ENCODE measurements around the gene CT47B1. TPM values are rescaled to one million over a fixed set of nuclear protein-coding genes. Genes with fewer than 3 reads are reported as not detected.

The CT47B1 gene
- total RNA-seq, 1 donor from 2014 or later, result not detected

GRCh38 chrX:120825146-120825545 is 50.5 kb downstream of the CT47B1 start:
- Histone ChIP-seq H3K27me3 (ENCODE audit: control insufficient read depth, insufficient read depth, low read length) (no peaks in the 10 kb centered on the region), H3K4me3 (ENCODE audit: low read depth, low read length) (no peak overlapping the region), H3K36me3 (ENCODE audit: control insufficient read depth, insufficient read depth, low read length) (no peaks in the 10 kb centered on the region)
- no peak for TF ChIP-seq CTCF (IDR thresholded peaks at IDR 0.05; ENCODE audit: insufficient read depth, low read length, severe bottlenecking)
- FAIRE-seq, result no peak
- DNase-seq (ENCODE audit: low read depth), result no peak

GRCh38 chrX:120824021-120824420 is 51.6 kb downstream of the CT47B1 start:
- Histone ChIP-seq H3K27me3 (ENCODE audit: control insufficient read depth, insufficient read depth, low read length) (no peaks in the 10 kb centered on the region), H3K36me3 (ENCODE audit: control insufficient read depth, insufficient read depth, low read length) (no peaks in the 10 kb centered on the region), H3K4me3 (ENCODE audit: low read depth, low read length) (no peak overlapping the region)
- TF ChIP-seq CTCF (IDR thresholded peaks at IDR 0.05; ENCODE audit: insufficient read depth, low read length, severe bottlenecking), result no peak
- DNase-seq (ENCODE audit: low read depth), result peak; percentile 26
- FAIRE-seq, result no peak

GRCh38 chrX:120823556-120823955 is 52.1 kb downstream of the CT47B1 start:
- peak; percentile 20 for DNase-seq (ENCODE audit: low read depth)
- FAIRE-seq, result no peak
- Histone ChIP-seq H3K27me3 (ENCODE audit: control insufficient read depth, insufficient read depth, low read length) (no peaks in the 10 kb centered on the region), H3K4me3 (ENCODE audit: low read depth, low read length) (no peak overlapping the region), H3K36me3 (ENCODE audit: control insufficient read depth, insufficient read depth, low read length) (no peaks in the 10 kb centered on the region)
- no peak for TF ChIP-seq CTCF (IDR thresholded peaks at IDR 0.05; ENCODE audit: insufficient read depth, low read length, severe bottlenecking)

Other genes with a start within 250 kb of the CT47B1 start
- 16.8 and 17.3 TPM in 2 replicates for gene C1GALT1C1, start 245.8 kb downstream of the CT47B1 start, total RNA-seq
- gene CT47A11, start 61.3 kb upstream of the CT47B1 start, total RNA-seq, result not detected in 2 replicates
- not detected in 2 replicates for gene CT47A10, start 66.2 kb upstream of the CT47B1 start, total RNA-seq
- gene CT47A9, start 71.0 kb upstream of the CT47B1 start, total RNA-seq, result not detected in 2 replicates
- gene CT47A8, start 75.9 kb upstream of the CT47B1 start, total RNA-seq, result not detected in 2 replicates
- gene CT47A7, start 80.7 kb upstream of the CT47B1 start, total RNA-seq, result not detected in 2 replicates
- not detected in 2 replicates for gene CT47A6, start 85.6 kb upstream of the CT47B1 start, total RNA-seq
- not detected in 2 replicates for gene CT47A5, start 90.5 kb upstream of the CT47B1 start, total RNA-seq
- not detected in 2 replicates for gene CT47A4, start 95.3 kb upstream of the CT47B1 start, total RNA-seq
- gene CT47A3, start 100.2 kb upstream of the CT47B1 start, total RNA-seq, result not detected in 2 replicates
- gene CT47A2, start 105.1 kb upstream of the CT47B1 start, total RNA-seq, result not detected in 2 replicates
- gene CT47A1, start 109.9 kb upstream of the CT47B1 start, total RNA-seq, result not detected in 2 replicates
- gene GLUD2, start 171.7 kb upstream of the CT47B1 start, total RNA-seq, result 0.51 and 0.53 TPM in 2 replicates